HCT116 (cell line): ENCODE measurements around the gene ETNK1. TPM values are rescaled to one million over a fixed set of nuclear protein-coding genes. Genes with fewer than 3 reads are reported as not detected.

Experiments used
- ATAC-seq: fragments of 200-7000 bp; cut with Tn5 transposase; 2 replicates; pipeline ENCODE4 v1.9.1; 2020; ENCODE audit warnings: mild to moderate bottlenecking, moderate library complexity
- BruUV-seq: library from RNA; stranded (reverse); fragments of 400-500 nt; replicated peaks from 2 replicates; lab custom pipeline; 2021; lab: Mats Ljungman, UMichigan
- CTCF ChIA-PET: fragments of 300-600 bp; sonication (Branson Sonifier 250); formaldehyde crosslinking; loops from one replicate; lab custom pipeline; 2021; ENCODE audit warnings: antibody characterized with exemption; lab: Charles Lee
- POLR2A ChIA-PET: fragments of 300-600, 350-600 bp; sonication (Branson Sonifier 250); formaldehyde crosslinking; loops from one replicate; lab custom pipeline; 2021; ENCODE audit warnings: antibody characterized with exemption; lab: Charles Lee
- RAD21 ChIA-PET, 2 experiments: fragments of 300-600 bp; sonication (Branson Sonifier 250); formaldehyde crosslinking; loops; one replicate each; lab custom pipeline; 2023; ENCODE audit warnings: low total read pairs in 2 of 2; ENCODE audit not compliant: uncharacterized antibody in 2 of 2, unreplicated experiment in 2 of 2, low non-redundant PET in 1 of 2; lab: Charles Lee
- DNase-seq: peaks from one replicate; pipeline ENCODE4 v3.0.0-alpha.2; 2010; ENCODE audit warnings: low read depth, low spot score
- H2AFZ ChIP-seq: fragments of 200-600 bp; shearing (Covaris generic), sonication (generic); 2 replicates; pipeline ENCODE4 v1.6.1; 2017; ENCODE audit warnings: low read depth, mixed run types, mixed read lengths, antibody characterized with exemption, low read length; ENCODE audit not compliant: poor library complexity, severe bottlenecking
- H3K27ac ChIP-seq: 2 replicates; pipeline ENCODE4 v1.5.1; 2012; ENCODE audit warnings: low read depth, low read length
- H3K27me3 ChIP-seq: fragments of 200-600 bp; sonication (generic); 2 replicates; pipeline ENCODE4 v1.6.1; 2016; ENCODE audit warnings: mixed run types, low read length, mixed read lengths; ENCODE audit not compliant: insufficient read depth
- H3K36me3 ChIP-seq, 2 experiments: fragments of 200-500 bp in 1 of 2; fragments of 200-600 bp in 1 of 2; sonication (Bioruptor generic) in 1 of 2; sonication (generic) in 1 of 2; 2 replicates each; pipeline versions ENCODE4 v1.5.1 to v1.6.1; 2014 to 2016; ENCODE audit warnings: low read length in 2 of 2, inconsistent platforms in 1 of 2, mixed read lengths in 1 of 2, mixed run types in 1 of 2; ENCODE audit not compliant: insufficient read depth in 2 of 2, control insufficient read depth in 1 of 2
- H3K4me1 ChIP-seq, 2 experiments: fragments of 200-600 bp in 1 of 2; sonication (generic) in 1 of 2; 2 replicates each; pipeline versions ENCODE4 v1.5.1 to v1.6.1; 2012 to 2017; ENCODE audit warnings: low read length in 2 of 2, inconsistent platforms in 1 of 2, mild to moderate bottlenecking in 1 of 2, mixed read lengths in 1 of 2, mixed run types in 1 of 2, moderate library complexity in 1 of 2; ENCODE audit not compliant: insufficient read depth in 2 of 2, control insufficient read depth in 1 of 2
- H3K4me2 ChIP-seq: fragments of 200-600 bp; sonication (generic); 2 replicates; pipeline ENCODE4 v1.6.1; 2017; ENCODE audit warnings: mixed run types, low read length, mixed read lengths
- H3K4me3 ChIP-seq, 2 experiments: fragments of 200-600 bp in 1 of 2; sonication (generic) in 1 of 2; replicated peaks in 1 of 2; 2 replicates each; pipeline ENCODE4 v1.5.1; 2011 to 2016; ENCODE audit warnings: low read length in 2 of 2, control low read depth in 1 of 2, low read depth in 1 of 2, mild to moderate bottlenecking in 1 of 2, mixed read lengths in 1 of 2, mixed run types in 1 of 2
- H3K79me2 ChIP-seq: fragments of 200-600 bp; sonication (generic); 2 replicates; pipeline ENCODE4 v1.6.1; 2017; ENCODE audit warnings: mild to moderate bottlenecking, mixed run types, low read length, moderate library complexity, mixed read lengths; ENCODE audit not compliant: insufficient read depth
- H3K9ac ChIP-seq: fragments of 200-600 bp; sonication (generic); 2 replicates; pipeline ENCODE4 v1.6.1; 2016; ENCODE audit warnings: low read length, mixed read lengths
- H3K9me2 ChIP-seq: fragments of 200-600 bp; sonication (generic), shearing (Covaris generic); 2 replicates; pipeline ENCODE4 v1.6.1; 2017; ENCODE audit warnings: mixed run types, mild to moderate bottlenecking, moderate library complexity; ENCODE audit not compliant: insufficient read depth
- H3K9me3 ChIP-seq, 2 experiments: fragments of 200-500 bp in 1 of 2; fragments of 200-600 bp in 1 of 2; sonication (Bioruptor generic) in 1 of 2; sonication (generic) in 1 of 2; 2 replicates each; pipeline ENCODE4 v1.6.1; 2014 to 2017; ENCODE audit warnings: low read length in 2 of 2, mixed read lengths in 2 of 2, inconsistent platforms in 1 of 2, low read depth in 1 of 2, mild to moderate bottlenecking in 1 of 2, mixed run types in 1 of 2, moderate library complexity in 1 of 2; ENCODE audit not compliant: control insufficient read depth in 1 of 2, insufficient read depth in 1 of 2
- H4K20me1 ChIP-seq: fragments of 200-600 bp; sonication (generic), shearing (Covaris generic); 2 replicates; pipeline ENCODE4 v1.6.1; 2017; ENCODE audit warnings: mixed run types, mild to moderate bottlenecking, moderate library complexity; ENCODE audit not compliant: insufficient read depth
- FOSL1 ChIP-seq: IDR thresholded peaks from 2 replicates; pipeline ENCODE4 v1.6.1; 2012; ENCODE audit warnings: low read depth
- REST ChIP-seq: IDR thresholded peaks from 2 replicates; pipeline ENCODE4 v1.6.1; 2012; ENCODE audit warnings: low read depth
- TCF7L2 ChIP-seq: IDR thresholded peaks from 2 replicates; pipeline ENCODE4 v1.7.0; 2011; ENCODE audit warnings: borderline replicate concordance, inconsistent platforms; ENCODE audit not compliant: insufficient read depth, insufficient read length; ENCODE audit errors: extremely low read depth
- intact Hi-C: fragments of 100-400 bp; cut with micrococcal nuclease; formaldehyde crosslinking; loops from 2 replicates; pipeline ENCODE4 v1.10.0; 2022
- total RNA-seq: library from RNA; stranded (reverse); gene quantifications from one replicate; pipeline ENCODE4 v1.2.1, GENCODE V29; 2021; ENCODE audit not compliant: unreplicated experiment
- TF ChIP-seq, protein P1 (sequence below): IDR thresholded peaks from 2 replicates; pipeline ENCODE4 v1.6.1; 2012

Gene ETNK1
- total RNA-seq, 1 experiment from 2014 or later: 83.6 TPM

- POLR2A ChIA-PET: interaction anchor here (1.1 kb wide), 1 partner anchor 18 kb away, joined by 3 read pairs; no protein-coding TSS in a partner anchor
- RAD21 ChIA-PET: no interaction called here
- H2AFZ ChIP-seq: no peak overlapping the region
- peak overlapping the region; percentile 84 for H3K9ac ChIP-seq
- BruUV-seq: no TSS peak
- no peak for ATAC-seq
- peaks cover 65% of the 10 kb centered on the region for H3K79me2 ChIP-seq
- no peak for TF ChIP-seq TCF7L2
- TF ChIP-seq, protein P1, sequence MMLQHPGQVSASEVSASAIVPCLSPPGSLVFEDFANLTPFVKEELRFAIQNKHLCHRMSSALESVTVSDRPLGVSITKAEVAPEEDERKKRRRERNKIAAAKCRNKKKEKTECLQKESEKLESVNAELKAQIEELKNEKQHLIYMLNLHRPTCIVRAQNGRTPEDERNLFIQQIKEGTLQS: no peak
- TF ChIP-seq REST: no peak
- no peak for TF ChIP-seq FOSL1
- H3K4me3 ChIP-seq: peak overlapping the region; percentile 70 to 86
- H3K4me1 ChIP-seq: peaks cover 9 to 20% of the 10 kb centered on the region in 2 experiments; a peak in 3 of 4 replicates
- H3K9me3 ChIP-seq: no peaks in the 10 kb centered on the region
- no peaks in the 10 kb centered on the region for H3K9me2 ChIP-seq
- no peaks in the 10 kb centered on the region for H3K27me3 ChIP-seq
- no peak for DNase-seq
- peak overlapping the region; percentile 88; the same call in 1 of the 2 replicates for H3K27ac ChIP-seq
- H3K36me3 ChIP-seq: no peaks in the 10 kb centered on the region
- H3K4me2 ChIP-seq: peak overlapping the region; percentile 81
- CTCF ChIA-PET: no interaction called here
- H4K20me1 ChIP-seq: 0 out of 2 replicates have a peak, but pooled peaks cover 5% of the 10 kb centered on the region
- intact Hi-C loops: no loop called here
Observed at GRCh38 chr12:22626406-22626805, 1.4 kb downstream of the ETNK1 start.
